Measurements from ENCODE around the gene IFNL3.
A peak's percentile ranks its signal among the peaks of the same experiment; 100 is the strongest.

Gene IFNL3

GRCh38 chr19:39251846-39252245, 7.0 kb upstream of the IFNL3 start:
- TF ChIP-seq, protein P1, sequence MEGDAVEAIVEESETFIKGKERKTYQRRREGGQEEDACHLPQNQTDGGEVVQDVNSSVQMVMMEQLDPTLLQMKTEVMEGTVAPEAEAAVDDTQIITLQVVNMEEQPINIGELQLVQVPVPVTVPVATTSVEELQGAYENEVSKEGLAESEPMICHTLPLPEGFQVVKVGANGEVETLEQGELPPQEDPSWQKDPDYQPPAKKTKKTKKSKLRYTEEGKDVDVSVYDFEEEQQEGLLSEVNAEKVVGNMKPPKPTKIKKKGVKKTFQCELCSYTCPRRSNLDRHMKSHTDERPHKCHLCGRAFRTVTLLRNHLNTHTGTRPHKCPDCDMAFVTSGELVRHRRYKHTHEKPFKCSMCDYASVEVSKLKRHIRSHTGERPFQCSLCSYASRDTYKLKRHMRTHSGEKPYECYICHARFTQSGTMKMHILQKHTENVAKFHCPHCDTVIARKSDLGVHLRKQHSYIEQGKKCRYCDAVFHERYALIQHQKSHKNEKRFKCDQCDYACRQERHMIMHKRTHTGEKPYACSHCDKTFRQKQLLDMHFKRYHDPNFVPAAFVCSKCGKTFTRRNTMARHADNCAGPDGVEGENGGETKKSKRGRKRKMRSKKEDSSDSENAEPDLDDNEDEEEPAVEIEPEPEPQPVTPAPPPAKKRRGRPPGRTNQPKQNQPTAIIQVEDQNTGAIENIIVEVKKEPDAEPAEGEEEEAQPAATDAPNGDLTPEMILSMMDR (IDR thresholded peaks at IDR 0.05; ENCODE audit: low read depth, low read length, poor library complexity, severe bottlenecking) = no peak
- no peak for TF ChIP-seq EZH2phosphoT487 (IDR thresholded peaks at IDR 0.05; ENCODE audit: borderline replicate concordance, low read length)
- Histone ChIP-seq H3F3A (ENCODE audit: control insufficient read depth, insufficient read depth) (no peaks in the 10 kb centered on the region), H3K36me3 (ENCODE audit: control insufficient read depth, low read length) (no peaks in the 10 kb centered on the region), H3K4me2 (ENCODE audit: low read length) (peak overlapping the region; percentile 40; the same call in 1 of the 2 replicates), H3K4me3 (ENCODE audit: low read length) (no peak overlapping the region), H3K27me3 (ENCODE audit: control insufficient read depth, low read length) (no peaks in the 10 kb centered on the region), H3K79me2 (ENCODE audit: control insufficient read depth, low read length) (no peaks in the 10 kb centered on the region), H4K20me1 (ENCODE audit: control insufficient read depth, insufficient read depth, low read depth, low read length) (no peaks in the 10 kb centered on the region), H3K9me2 (replicated peaks; ENCODE audit: control insufficient read depth, low read length) (no peaks in the 10 kb centered on the region), H3K4me1 (ENCODE audit: control insufficient read depth, low read length) (peaks cover 17% of the 10 kb centered on the region), H3K27ac (ENCODE audit: low read depth, low read length) (no peak overlapping the region), H3K9me3 (ENCODE audit: control insufficient read depth, insufficient read depth, low read length) (no peaks in the 10 kb centered on the region)

DNA sequence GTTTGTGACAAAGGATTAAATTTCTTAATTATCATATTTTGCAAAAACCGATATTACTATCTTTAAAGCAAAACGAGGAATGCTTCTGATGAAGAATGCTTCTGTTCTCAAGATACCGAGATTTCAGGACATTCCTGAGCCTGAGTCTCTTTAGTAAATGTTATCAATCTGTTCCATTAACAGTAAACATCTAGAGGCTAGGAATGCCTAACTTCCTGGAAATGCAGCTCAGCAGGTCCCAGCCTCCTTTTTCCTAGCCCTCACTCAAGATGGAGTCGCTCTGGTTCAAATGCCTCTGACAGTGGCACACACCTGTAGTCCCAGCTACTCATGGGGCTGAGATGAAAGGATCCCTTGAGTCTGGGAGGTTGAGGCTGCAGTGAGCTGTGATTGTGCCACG, 6.3 kb upstream of the IFNL3 start:
- Histone ChIP-seq H3K4me2 (ENCODE audit: low read length) (no peak overlapping the region), H3K27me3 (ENCODE audit: control insufficient read depth, low read length) (no peaks in the 10 kb centered on the region), H3K4me3 (ENCODE audit: low read length) (no peak overlapping the region), H3K27ac (ENCODE audit: low read depth, low read length) (no peak overlapping the region), H3K9me3 (ENCODE audit: control insufficient read depth, insufficient read depth, low read length) (no peaks in the 10 kb centered on the region), H3K9me2 (replicated peaks; ENCODE audit: control insufficient read depth, low read length) (no peaks in the 10 kb centered on the region), H3K79me2 (ENCODE audit: control insufficient read depth, low read length) (no peaks in the 10 kb centered on the region), H3F3A (ENCODE audit: control insufficient read depth, insufficient read depth) (no peaks in the 10 kb centered on the region), H4K20me1 (ENCODE audit: control insufficient read depth, insufficient read depth, low read depth, low read length) (no peaks in the 10 kb centered on the region), H3K36me3 (ENCODE audit: control insufficient read depth, low read length) (no peaks in the 10 kb centered on the region), H3K4me1 (ENCODE audit: control insufficient read depth, low read length) (peaks cover 17% of the 10 kb centered on the region)
- TF ChIP-seq EZH2phosphoT487 (IDR thresholded peaks at IDR 0.05; ENCODE audit: borderline replicate concordance, low read length) = no peak
- TF ChIP-seq, protein P1 (IDR thresholded peaks at IDR 0.05; ENCODE audit: low read depth, low read length, poor library complexity, severe bottlenecking) = no peak

DNA sequence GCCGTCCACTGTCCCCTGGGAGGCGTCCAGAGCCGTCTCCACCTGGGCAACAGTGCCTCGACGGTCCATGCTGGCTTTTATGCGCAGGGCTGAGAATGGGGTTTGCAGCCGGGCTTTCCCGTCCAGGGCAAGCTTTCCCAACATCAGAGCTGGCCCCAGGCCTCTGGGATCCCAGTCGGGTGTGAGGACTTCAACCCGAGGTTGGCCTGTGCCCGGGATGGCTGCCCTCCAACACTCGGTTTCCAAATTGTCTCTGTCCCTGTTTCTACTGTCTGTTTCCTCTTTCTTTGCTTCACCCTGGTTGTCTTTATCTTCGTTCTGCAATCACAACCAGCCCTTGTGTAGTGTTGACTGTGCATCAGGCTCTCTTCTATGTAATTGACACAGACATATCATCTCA, 4.0 kb upstream of the IFNL3 start, which contains the start of gene IFNL4:
Gene IFNL4 (minus strand): TSS at position 51 of the 400 bp plus-strand sequence.
- Histone ChIP-seq H3K9me3 (ENCODE audit: control insufficient read depth, insufficient read depth, low read length) (no peaks in the 10 kb centered on the region), H3K4me3 (ENCODE audit: low read length) (no peak within 1 kb of the TSS), H3K9me2 (replicated peaks; ENCODE audit: control insufficient read depth, low read length) (no peaks in the 10 kb centered on the region), H3K27me3 (ENCODE audit: control insufficient read depth, low read length) (no peaks in the 10 kb centered on the region), H4K20me1 (ENCODE audit: control insufficient read depth, insufficient read depth, low read depth, low read length) (no peaks in the 10 kb centered on the region), H3K27ac (ENCODE audit: low read depth, low read length) (no peak within 1 kb of the TSS), H3K4me2 (ENCODE audit: low read length) (no peak within 1 kb of the TSS), H3K36me3 (ENCODE audit: control insufficient read depth, low read length) (no peaks in the 10 kb centered on the region), H3K4me1 (ENCODE audit: control insufficient read depth, low read length) (peaks cover 17% of the 10 kb centered on the region), H3F3A (ENCODE audit: control insufficient read depth, insufficient read depth) (no peaks in the 10 kb centered on the region), H3K79me2 (ENCODE audit: control insufficient read depth, low read length) (no peaks in the 10 kb centered on the region)
- TF ChIP-seq, protein P1 (IDR thresholded peaks at IDR 0.05; ENCODE audit: low read depth, low read length, poor library complexity, severe bottlenecking) = no peak
- TF ChIP-seq EZH2phosphoT487 (IDR thresholded peaks at IDR 0.05; ENCODE audit: borderline replicate concordance, low read length) = no peak

Measured in DOHH2 (cell line).